GM12801 (cell line): ENCODE measurements around the gene COIL.

Experiments used
- TF ChIP-seq, protein P1 (sequence below): IDR thresholded peaks from one replicate; pipeline ENCODE4 v1.5.1; 2011; ENCODE audit warnings: control low read depth; ENCODE audit not compliant: insufficient read length; ENCODE audit errors: extremely low read depth

COIL gene

DNA sequence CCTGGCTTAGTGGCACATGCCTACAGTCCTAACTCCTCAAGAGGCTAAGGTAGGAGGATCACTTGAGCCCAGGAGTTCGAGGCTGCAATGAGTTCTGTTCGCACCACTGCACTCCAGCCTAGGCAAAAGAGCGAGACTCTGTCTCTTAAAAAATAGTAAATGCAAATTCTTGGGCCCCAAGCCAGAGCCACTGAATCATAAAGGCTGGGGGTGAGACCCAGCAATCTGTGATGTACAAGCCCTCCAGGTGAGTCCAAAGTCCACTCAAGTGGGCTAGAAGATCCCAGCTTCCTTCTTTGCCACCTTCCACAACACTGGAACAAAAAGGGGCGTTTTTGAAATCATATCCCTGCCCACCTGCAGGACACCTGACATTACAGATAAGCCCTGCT is 63.9 kb downstream of the COIL start:
- TF ChIP-seq, protein P1, sequence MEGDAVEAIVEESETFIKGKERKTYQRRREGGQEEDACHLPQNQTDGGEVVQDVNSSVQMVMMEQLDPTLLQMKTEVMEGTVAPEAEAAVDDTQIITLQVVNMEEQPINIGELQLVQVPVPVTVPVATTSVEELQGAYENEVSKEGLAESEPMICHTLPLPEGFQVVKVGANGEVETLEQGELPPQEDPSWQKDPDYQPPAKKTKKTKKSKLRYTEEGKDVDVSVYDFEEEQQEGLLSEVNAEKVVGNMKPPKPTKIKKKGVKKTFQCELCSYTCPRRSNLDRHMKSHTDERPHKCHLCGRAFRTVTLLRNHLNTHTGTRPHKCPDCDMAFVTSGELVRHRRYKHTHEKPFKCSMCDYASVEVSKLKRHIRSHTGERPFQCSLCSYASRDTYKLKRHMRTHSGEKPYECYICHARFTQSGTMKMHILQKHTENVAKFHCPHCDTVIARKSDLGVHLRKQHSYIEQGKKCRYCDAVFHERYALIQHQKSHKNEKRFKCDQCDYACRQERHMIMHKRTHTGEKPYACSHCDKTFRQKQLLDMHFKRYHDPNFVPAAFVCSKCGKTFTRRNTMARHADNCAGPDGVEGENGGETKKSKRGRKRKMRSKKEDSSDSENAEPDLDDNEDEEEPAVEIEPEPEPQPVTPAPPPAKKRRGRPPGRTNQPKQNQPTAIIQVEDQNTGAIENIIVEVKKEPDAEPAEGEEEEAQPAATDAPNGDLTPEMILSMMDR, result no peak

DNA sequence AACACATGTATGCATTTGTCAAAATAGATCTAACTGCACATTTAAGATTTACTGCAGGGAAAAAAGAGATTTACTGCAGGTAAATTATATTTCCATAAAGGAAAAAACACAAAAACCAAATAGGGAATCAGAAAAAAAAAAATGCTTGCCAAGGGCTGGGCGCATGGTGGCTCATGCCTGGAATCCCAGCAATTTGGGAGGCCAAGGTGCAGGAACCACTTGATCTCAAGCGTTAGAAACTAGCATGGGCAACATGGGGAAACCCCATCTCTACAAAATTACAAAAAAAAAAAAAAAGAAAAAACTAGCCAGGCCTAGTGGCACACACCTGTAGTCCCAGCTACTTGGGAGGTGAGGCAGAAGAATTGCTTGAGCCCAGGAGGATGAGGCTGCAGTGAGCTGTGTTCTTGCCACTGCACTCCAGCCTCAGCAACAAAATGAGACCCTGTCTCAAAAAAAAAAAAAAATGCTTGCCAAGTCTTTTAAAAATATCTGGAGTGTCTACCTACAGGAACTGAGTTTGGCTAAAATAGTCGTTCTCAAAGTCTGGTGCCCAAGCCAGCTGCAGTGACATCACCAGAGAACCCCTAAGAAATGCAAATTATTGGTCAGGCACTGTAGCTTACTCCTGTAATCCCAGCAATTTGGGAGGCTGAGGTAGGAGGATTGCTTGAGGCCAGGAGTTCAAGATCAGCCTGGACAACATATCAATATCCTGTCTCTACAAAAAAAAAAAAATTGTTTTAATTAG is 64.5 kb downstream of the COIL start:
- TF ChIP-seq, protein P1, result no peak

DNA sequence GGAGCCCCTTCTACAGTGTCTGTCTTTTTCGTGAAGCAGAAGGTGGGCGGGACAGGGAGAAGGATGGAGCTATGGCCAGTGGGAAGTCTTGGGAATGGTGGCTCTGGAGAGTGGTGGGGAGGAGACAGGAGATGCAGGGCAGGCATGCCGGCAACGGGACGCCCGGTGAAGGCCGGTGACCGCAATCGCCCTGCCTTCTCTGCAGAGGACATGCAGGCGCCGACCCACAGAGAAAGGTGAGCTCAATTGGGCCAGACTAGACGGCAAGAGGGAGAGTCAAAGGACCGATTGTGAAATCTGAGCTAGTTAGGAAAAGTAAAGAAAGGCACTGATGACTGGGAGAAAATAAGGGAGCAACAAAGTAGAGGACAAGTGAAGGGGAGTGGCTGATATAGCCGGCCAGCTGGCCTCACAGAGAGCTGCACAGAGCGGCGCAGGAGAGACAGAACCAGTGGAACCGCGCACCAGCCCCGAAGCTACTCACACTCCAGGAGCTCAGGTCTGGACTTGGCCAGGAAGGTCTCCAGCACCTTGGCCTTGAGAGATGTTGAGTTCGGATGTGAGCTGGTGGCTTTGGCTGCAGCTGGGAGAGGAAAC is 65.9 kb downstream of the COIL start:
- TF ChIP-seq, protein P1, result no peak

DNA sequence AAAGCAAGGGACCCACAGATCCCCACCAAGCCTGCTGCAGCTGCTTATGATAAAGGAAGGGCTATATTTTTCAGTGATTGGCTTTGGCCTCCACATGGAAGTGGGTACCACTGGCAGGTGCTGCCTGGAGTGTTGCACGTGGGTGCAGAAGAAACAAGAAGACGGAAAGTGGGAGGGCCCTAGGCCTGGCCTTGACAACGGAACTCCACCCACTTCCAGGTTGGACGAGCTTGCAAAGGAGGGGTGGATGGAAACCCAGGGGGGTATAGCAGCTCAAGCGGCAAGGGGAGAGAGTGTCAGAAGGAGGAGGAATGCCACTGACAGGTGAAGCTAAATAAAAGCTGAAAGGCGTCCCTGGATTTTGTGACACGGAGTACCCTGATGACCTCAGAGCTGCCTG is 67.3 kb downstream of the COIL start:
- TF ChIP-seq, protein P1, result no peak

DNA sequence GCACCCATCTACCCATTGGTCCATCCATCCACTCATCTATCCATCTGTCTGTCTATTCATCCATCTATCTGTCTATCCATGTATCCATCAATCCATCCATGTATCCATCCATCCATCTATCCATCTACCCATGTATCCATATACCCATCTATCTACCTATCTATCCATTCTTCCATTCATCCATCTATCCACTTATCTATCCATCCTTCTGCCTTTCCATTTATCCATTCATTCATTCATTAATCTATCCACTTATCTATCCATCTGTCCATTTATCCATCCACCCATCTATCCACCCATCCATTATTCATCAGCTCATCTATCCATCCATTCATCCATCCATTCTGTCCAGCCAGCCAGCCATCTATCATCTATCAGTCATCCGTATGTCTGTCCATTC is 68.5 kb downstream of the COIL start:
- TF ChIP-seq, protein P1, result no peak

DNA sequence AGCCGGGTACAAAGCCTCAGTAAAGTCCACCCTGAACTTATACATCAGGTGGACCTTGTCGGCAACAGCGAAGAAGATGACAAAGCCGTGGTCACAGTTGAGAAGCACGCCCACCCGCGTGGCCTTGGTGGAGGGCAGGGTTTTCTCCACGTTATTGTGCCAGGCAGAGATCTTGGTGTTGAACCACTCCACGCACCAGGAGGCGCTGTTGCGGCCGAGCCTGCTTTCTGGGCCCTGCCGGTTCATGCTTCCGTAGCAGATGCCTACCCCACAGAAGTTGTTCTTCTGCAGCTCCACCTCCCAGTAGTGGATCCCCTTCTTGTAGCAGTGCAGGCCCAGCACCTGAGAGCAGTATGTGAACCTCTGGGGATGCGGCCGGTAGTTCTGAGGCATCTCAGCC is 69.1 kb downstream of the COIL start:
- TF ChIP-seq, protein P1, result no peak

DNA sequence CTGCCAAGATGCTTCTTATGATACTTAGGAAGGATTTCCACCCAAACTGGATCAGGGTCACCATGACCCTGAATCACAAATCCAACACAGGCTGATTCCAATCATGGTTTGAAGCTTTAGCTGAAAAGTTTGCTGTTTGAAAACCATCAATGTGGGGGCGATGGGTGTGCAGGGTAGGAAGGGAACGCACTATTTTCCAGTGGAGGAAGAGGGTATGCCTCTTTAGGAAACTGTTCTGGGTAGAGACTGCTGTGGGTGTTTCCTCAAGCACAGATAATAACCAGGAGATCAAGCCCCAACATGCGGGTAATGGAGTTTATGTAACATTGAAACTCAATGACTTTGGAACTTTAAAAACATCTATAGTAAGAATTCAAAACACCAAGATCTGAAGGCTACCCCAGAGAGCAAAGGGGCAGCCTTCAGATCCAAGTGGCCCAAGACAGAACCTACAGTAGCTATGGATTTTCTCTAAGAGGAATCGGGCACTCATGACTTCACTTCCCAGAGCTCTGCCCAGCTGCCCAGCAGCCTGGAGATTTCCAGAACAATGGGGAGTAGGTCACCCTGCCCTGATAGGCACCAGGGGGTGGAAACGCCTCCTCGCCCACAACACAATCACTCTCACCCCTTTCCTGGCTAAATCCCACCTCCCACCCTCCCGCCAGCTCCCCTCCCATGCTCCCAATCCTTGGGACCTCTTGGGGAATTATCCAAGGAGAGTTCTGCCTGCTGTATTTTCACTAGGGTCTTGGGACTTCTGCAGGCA is 69.8 kb downstream of the COIL start:
- TF ChIP-seq, protein P1, result no peak
